Esophagus squamous epithelium (tissue), 5 donors: Measurements from ENCODE around the gene LBHD1. TPM values are rescaled to one million over a fixed set of nuclear protein-coding genes. Genes with fewer than 3 reads are reported as not detected.

Source experiments
- DNase-seq: peaks from one replicate; lab custom pipeline; 2025; lab: John Stamatoyannopoulos, UW
- H3K27ac ChIP-seq, 4 donors: fragments of 200-600 bp; sonication (generic); one replicate each; pipeline ENCODE4 v1.5.1; 2016 to 2019; ENCODE audit warnings: mild to moderate bottlenecking in 1 of 4
- H3K27me3 ChIP-seq, 4 donors: fragments of 200-600 bp; sonication (generic); 1 replicate in 3 of 4; 2 replicates in 1 of 4; pipeline versions ENCODE4 v1.5.1 to v1.6.0; 2017 to 2021; ENCODE audit warnings: antibody characterized with exemption in 1 of 4
- H3K36me3 ChIP-seq, 3 donors: fragments of 200-600 bp; sonication (generic); one replicate each; pipeline ENCODE4 v1.5.1; 2016 to 2019
- H3K4me1 ChIP-seq, 3 donors: fragments of 200-600 bp; sonication (generic); one replicate each; pipeline ENCODE4 v1.5.1; 2017 to 2019
- H3K4me3 ChIP-seq, 4 donors: fragments of 200-600 bp; sonication (generic); 1 replicate in 3 of 4; 2 replicates in 1 of 4; pipeline ENCODE4 v1.5.1; 2016 to 2019; ENCODE audit warnings: mild to moderate bottlenecking in 2 of 4, moderate library complexity in 1 of 4
- H3K9me3 ChIP-seq, 3 donors: fragments of 200-600 bp; sonication (generic); one replicate each; pipeline ENCODE4 v1.5.1; 2016 to 2019
- POLR2A ChIP-seq, 4 donors: fragments of 450-650 bp; IDR thresholded peaks; one replicate each; pipeline ENCODE4 v1.6.1; 2017; ENCODE audit warnings: antibody characterized with exemption in 4 of 4, mild to moderate bottlenecking in 4 of 4, moderate library complexity in 3 of 4
- WGBS, 2 donors: methylation state at CpG; one replicate each; pipeline ENCODE4 v1.1.5; 2018; 5-methylcytosine and 5-hydroxymethylcytosine counted together
- intact Hi-C: fragments of 100-400 bp; cut with DNase I; formaldehyde crosslinking; loops from one replicate; pipeline ENCODE4 v1.15.0; 2022
- total RNA-seq, 4 donors: library from RNA; depleted of rRNA; stranded (reverse); fragments of >200 nt; gene quantifications; one replicate each; pipeline ENCODE4 v1.1.0, GENCODE V29; 2016
- TF ChIP-seq, protein P1 (sequence below), 6 experiments: fragments of 450-650 bp in 4 of 6; fragments of 200-600 bp in 2 of 6; sonication (generic) in 2 of 6; IDR thresholded peaks; one replicate each; pipeline ENCODE4 v1.5.1; 2016 to 2019; ENCODE audit warnings: antibody characterized with exemption in 6 of 6, mild to moderate bottlenecking in 4 of 6, moderate library complexity in 4 of 6
- donor health status: DM: yes; HTN: yes; CAD: no.

The LBHD1 gene
- total RNA-seq, 4 donors from 2014 or later = 1.8 to 3.6 (median 2.5) TPM

DNA sequence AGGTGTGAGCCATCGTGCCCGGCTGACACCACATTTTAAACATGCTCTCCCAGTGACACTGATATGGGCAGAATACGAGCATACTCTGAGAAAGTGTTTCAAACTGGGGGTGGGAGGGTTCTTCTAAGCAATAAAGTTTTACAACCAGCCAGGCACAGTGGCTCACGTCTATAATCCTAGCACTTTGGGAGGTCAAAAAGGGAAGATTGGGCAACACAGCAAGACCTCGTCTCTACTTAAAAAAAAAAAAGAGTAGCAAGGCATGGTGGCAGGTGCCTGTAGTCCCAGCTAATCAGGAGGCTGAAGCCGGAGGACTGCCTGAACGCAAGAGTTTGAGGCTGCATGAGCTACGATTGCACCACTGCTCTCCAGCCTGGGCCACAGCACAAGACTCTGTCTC lies 27.8 kb downstream of the LBHD1 start:
- TF ChIP-seq, protein P1, sequence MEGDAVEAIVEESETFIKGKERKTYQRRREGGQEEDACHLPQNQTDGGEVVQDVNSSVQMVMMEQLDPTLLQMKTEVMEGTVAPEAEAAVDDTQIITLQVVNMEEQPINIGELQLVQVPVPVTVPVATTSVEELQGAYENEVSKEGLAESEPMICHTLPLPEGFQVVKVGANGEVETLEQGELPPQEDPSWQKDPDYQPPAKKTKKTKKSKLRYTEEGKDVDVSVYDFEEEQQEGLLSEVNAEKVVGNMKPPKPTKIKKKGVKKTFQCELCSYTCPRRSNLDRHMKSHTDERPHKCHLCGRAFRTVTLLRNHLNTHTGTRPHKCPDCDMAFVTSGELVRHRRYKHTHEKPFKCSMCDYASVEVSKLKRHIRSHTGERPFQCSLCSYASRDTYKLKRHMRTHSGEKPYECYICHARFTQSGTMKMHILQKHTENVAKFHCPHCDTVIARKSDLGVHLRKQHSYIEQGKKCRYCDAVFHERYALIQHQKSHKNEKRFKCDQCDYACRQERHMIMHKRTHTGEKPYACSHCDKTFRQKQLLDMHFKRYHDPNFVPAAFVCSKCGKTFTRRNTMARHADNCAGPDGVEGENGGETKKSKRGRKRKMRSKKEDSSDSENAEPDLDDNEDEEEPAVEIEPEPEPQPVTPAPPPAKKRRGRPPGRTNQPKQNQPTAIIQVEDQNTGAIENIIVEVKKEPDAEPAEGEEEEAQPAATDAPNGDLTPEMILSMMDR (IDR thresholded peaks at IDR 0.05) = no peak
- TF ChIP-seq POLR2A (IDR thresholded peaks at IDR 0.05) = no peak
- WGBS, 2 donors = 79 to 89% methylated on average over 6 of the region's 8 CpGs
- no peak overlapping the region for H3K4me3 ChIP-seq
- intact Hi-C loops = no loop called here
- H3K9me3 ChIP-seq = no peaks in the 10 kb centered on the region
- H3K4me1 ChIP-seq = peaks cover 18 to 43% (median 20%) of the 10 kb centered on the region in 3 donors
- peaks cover 0 to 61% (median 24%) of the 10 kb centered on the region in 3 donors for H3K36me3 ChIP-seq
- H3K27me3 ChIP-seq = no peaks in the 10 kb centered on the region
- no peak for DNase-seq
- H3K27ac ChIP-seq = no peak overlapping the region

DNA sequence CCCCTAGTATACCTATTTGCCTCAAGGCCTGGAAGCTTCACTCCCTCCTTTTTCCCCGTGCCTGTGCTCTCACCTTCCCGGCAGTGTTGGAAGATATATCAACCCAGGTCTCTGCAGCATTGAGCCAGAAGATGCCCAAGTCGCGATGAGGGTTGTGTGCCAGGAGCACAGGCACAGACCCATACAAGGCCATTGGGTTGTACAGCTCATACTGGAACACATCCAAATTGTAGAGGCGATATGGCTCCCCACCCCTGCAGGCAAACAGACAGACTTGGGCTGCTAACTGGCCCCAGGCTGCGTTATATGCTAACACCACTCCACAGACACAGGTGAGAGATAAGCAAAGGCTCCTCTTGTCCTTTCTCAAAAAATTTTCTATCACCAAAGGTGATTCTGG lies 39.6 kb downstream of the LBHD1 start:
- intact Hi-C loops = no loop called here

DNA sequence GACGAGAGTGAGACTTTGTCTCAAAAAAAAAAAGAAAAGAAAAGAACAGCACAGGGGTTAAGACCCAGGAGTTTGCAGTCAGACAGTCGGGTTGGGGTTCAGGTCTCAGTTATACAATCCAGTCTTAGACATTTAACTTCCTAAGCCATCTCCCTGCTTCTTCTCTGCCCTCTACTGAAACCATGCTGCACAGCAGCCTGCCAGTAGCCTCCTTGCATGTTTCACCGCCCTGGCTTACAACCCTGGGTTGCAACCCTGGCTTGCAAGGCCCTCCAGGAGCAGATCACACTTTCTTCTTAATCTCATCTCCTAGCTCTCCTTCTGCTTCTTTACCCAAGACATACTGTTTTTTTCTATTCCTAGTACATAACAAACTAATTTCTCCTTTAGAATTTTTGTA lies 44.4 kb downstream of the LBHD1 start:
- DNase-seq = no peak
- H3K27ac ChIP-seq = no peak overlapping the region
- H3K9me3 ChIP-seq = no peaks in the 10 kb centered on the region
- H3K4me3 ChIP-seq = no peak overlapping the region
- WGBS, 2 donors = 65 to 82% methylated on average over 3 of the region's 3 CpGs
- peaks cover 0 to under 1% (median 0%) of the 10 kb centered on the region in 3 donors for H3K4me1 ChIP-seq
- intact Hi-C loops = no loop called here
- H3K27me3 ChIP-seq = no peaks in the 10 kb centered on the region
- TF ChIP-seq, protein P1 (IDR thresholded peaks at IDR 0.05) = peak in 1 of 6 experiments; percentile 20
- no peak for TF ChIP-seq POLR2A (IDR thresholded peaks at IDR 0.05)
- H3K36me3 ChIP-seq = peaks cover 43 to 84% (median 68%) of the 10 kb centered on the region in 3 donors

More for the DNA sequence above, 39.6 kb downstream of the LBHD1 start:
- Histone ChIP-seq H3K9me3 (no peaks in the 10 kb centered on the region), H3K27me3 (no peaks in the 10 kb centered on the region), H3K36me3 (peaks cover 41 to 100% (median 73%) of the 10 kb centered on the region in 3 donors), H3K4me3 (no peak overlapping the region), H3K4me1 (no peaks in the 10 kb centered on the region), H3K27ac (no peak overlapping the region)
- no peak for DNase-seq
- TF ChIP-seq, protein P1 (IDR thresholded peaks at IDR 0.05) = no peak
- no peak for TF ChIP-seq POLR2A (IDR thresholded peaks at IDR 0.05)
- WGBS, 2 donors = 83 to 93% methylated on average over 2 to 4 of the region's 6 CpGs

DNA sequence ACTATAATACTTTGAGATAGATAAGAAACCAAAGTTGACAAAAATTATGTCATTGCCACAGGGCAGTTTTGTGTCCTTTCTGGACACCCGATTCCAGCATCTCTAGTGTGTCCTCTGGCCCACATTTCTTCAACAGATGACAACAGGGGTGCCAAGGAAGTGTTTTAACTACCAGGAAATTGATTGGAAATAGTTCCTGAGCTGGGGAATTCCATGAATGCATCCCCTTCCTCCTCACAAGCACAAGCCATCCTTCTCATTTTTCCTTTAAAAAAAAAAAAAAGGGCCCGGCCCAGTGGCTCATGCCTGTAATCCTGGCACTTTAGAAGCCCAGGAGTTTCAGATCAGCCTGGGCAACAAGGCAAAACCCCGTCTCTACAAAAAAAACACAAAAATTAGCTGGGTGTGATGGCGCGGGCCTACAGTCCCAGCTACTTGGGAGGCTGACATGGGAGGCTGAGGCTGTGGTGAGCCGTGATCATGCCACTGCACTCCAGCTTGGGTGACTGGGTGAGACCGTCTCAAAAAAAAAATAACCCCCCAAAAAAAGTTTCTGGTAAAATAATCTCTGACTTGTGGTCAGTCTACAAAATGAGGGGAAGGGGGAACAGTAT lies 49.5 kb downstream of the LBHD1 start:
- H3K27ac ChIP-seq = peak overlapping the region; percentile 87 to 96 (median 90)
- TF ChIP-seq, protein P1 (IDR thresholded peaks at IDR 0.05) = no peak
- no peak for TF ChIP-seq POLR2A (IDR thresholded peaks at IDR 0.05)
- peak overlapping the region; percentile 58 to 82 (median 65) for H3K4me3 ChIP-seq
- H3K4me1 ChIP-seq = peaks cover 12 to 38% (median 19%) of the 10 kb centered on the region in 3 donors
- H3K27me3 ChIP-seq = no peaks in the 10 kb centered on the region
- no peak for DNase-seq
- intact Hi-C loops = no loop called here
- H3K36me3 ChIP-seq = peaks cover 22 to 36% (median 23%) of the 10 kb centered on the region in 3 donors
- 75 to 80% methylated on average over 7 of the region's 7 CpGs for WGBS, 2 donors
- H3K9me3 ChIP-seq = no peaks in the 10 kb centered on the region
